Measurements from ENCODE around the gene GMPPA. TPM values are rescaled to one million over a fixed set of nuclear protein-coding genes. Genes with fewer than 3 reads are reported as not detected.
A peak's percentile ranks its signal among the peaks of the same experiment; 100 is the strongest.

Gene GMPPA
- total RNA-seq, 3 donors from 2014 or later: 15.7 to 33.4 (median 29.7) TPM

DNA sequence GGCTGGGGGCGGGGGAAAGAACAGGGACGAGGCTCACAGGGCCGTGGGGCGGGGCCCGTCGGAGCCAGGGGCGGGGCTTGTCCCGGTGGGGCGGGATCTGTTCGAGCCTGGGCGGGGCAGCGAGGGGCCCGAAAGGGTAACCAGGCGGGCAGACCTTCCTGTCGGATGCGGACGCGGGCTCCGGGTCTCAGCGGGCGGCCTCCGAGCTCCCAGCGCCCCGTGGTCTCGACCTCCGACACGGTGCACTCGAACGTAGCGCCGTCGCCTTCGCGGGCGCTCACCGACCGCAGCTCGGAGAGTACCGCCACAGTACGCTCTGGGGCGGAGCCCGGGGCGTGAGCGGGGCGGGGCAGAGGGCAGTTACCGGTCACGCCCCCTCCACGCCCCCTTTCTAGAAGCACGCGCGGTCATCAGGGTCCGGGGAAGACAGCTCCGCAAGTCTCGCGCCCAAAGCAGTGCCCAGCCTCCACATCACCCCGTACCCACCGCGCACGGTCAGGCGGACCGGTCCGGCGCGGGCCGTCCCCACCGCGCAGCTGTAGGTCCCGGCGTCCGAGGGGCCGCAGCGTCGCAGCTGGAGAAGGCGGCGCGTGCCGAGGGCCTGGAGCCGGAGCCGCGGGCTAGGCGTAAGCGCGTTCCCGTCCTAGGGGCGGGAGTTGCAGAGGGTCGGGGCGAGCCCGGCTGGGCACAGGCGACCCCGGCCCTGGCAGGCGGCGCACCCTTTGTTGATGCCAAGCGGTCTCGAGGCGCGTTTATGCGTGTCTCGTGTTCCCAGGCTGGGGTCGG is 53.9 kb downstream of the GMPPA start:
- H3K9me3 ChIP-seq: no peaks in the 10 kb centered on the region
- DNase-seq (ENCODE audit: low spot score in 2 of 2): peak; percentile 76 to 84
- peaks cover 5 to 6% of the 10 kb centered on the region in 2 donors for H3K4me1 ChIP-seq
- H3K36me3 ChIP-seq: no peaks in the 10 kb centered on the region
- no peaks in the 10 kb centered on the region for H3K27me3 ChIP-seq
- intact Hi-C loops (cut with DNase I; ENCODE audit: low total_unique reads): no loop called here
- peak overlapping the region; percentile 58 to 73 for H3K27ac ChIP-seq
- peak overlapping the region; percentile 46 to 76 (median 62) for H3K4me3 ChIP-seq
- TF ChIP-seq, protein P1, sequence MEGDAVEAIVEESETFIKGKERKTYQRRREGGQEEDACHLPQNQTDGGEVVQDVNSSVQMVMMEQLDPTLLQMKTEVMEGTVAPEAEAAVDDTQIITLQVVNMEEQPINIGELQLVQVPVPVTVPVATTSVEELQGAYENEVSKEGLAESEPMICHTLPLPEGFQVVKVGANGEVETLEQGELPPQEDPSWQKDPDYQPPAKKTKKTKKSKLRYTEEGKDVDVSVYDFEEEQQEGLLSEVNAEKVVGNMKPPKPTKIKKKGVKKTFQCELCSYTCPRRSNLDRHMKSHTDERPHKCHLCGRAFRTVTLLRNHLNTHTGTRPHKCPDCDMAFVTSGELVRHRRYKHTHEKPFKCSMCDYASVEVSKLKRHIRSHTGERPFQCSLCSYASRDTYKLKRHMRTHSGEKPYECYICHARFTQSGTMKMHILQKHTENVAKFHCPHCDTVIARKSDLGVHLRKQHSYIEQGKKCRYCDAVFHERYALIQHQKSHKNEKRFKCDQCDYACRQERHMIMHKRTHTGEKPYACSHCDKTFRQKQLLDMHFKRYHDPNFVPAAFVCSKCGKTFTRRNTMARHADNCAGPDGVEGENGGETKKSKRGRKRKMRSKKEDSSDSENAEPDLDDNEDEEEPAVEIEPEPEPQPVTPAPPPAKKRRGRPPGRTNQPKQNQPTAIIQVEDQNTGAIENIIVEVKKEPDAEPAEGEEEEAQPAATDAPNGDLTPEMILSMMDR (IDR thresholded peaks at IDR 0.05): no peak
- TF ChIP-seq POLR2A (IDR thresholded peaks at IDR 0.05) (no peak), POLR2AphosphoS5 (IDR thresholded peaks at IDR 0.05) (no peak)

DNA sequence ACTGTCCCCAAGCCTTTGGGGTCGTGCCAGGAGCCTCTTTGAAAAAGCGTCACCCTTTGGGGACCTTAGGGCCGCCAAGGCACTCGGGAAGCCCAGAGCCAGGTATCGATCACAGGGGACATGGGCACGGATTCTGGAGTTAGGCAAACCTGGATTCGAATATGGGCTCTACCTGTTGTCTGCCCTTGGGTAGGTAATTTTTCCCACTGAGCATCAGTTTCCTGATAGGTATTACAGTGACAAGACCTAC is 54.4 kb downstream of the GMPPA start:
- no peak overlapping the region for H3K27ac ChIP-seq
- no peaks in the 10 kb centered on the region for H3K27me3 ChIP-seq
- TF ChIP-seq POLR2AphosphoS5 (IDR thresholded peaks at IDR 0.05): no peak
- TF ChIP-seq, protein P1 (IDR thresholded peaks at IDR 0.05): no peak
- TF ChIP-seq POLR2A (IDR thresholded peaks at IDR 0.05): no peak
- H3K4me3 ChIP-seq: peak overlapping the region; percentile 46 to 76 (median 62)
- intact Hi-C loops (cut with DNase I; ENCODE audit: low total_unique reads): no loop called here
- no peak for DNase-seq (ENCODE audit: low spot score in 2 of 2)
- no peaks in the 10 kb centered on the region for H3K9me3 ChIP-seq
- peaks cover 5 to 6% of the 10 kb centered on the region in 2 donors for H3K4me1 ChIP-seq
- H3K36me3 ChIP-seq: no peaks in the 10 kb centered on the region

DNA sequence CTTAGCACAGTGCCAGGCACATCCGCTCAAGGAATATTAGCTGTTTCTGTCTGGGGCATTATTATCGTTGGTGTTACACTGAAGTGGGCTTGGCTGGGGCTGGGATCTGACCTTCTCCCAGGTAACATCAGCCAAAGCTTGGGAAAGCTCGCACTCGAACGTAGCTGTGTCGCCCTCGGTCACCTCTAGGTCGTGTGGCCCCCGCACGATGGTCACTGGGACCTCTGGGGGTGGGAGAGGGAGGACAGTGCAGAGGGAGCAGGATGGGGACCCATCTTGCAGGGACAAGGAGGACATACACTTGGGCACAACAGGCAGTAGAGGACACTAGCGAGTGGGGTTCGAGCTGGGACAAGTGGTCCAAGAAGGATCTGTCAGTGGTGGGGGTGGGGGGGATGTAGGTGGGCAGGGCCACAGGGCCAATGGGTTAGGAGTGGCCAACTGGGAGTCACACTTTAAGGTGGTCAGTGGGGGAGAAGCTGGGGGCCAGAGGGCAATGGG is 54.8 kb downstream of the GMPPA start:
- peak overlapping the region in 1 of 3 donors; percentile 76 for H3K4me3 ChIP-seq
- no peak for TF ChIP-seq POLR2A (IDR thresholded peaks at IDR 0.05)
- TF ChIP-seq, protein P1 (IDR thresholded peaks at IDR 0.05): no peak
- no peak for TF ChIP-seq POLR2AphosphoS5 (IDR thresholded peaks at IDR 0.05)

DNA sequence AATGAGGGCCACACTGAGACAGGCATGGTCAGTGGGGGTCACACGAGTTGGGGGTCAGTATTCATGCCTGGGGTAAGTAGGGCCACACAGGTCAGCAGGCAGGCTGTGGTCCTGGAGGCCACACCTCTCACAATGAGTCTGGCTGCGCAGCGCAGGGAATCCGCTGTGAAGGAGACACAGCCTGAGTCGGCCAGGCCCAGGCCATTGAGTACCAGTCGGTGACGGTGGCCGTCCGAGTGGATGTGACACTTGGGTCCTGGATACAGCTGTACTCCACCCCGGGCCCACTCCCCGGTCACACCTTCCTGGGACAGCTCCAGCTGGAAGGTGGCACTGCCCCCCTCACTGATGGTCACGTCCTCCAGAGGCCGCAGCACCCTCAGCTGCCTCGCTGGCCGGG is 55.7 kb downstream of the GMPPA start:
- DNase-seq (ENCODE audit: low spot score in 2 of 2): no peak
- Histone ChIP-seq H3K4me3 (no peak overlapping the region), H3K9me3 (no peaks in the 10 kb centered on the region), H3K27me3 (no peaks in the 10 kb centered on the region), H3K27ac (no peak overlapping the region), H3K36me3 (no peaks in the 10 kb centered on the region), H3K4me1 (peaks cover 5 to 6% of the 10 kb centered on the region in 2 donors)
- intact Hi-C loops (cut with DNase I; ENCODE audit: low total_unique reads): no loop called here
- TF ChIP-seq POLR2AphosphoS5 (IDR thresholded peaks at IDR 0.05) (no peak), POLR2A (IDR thresholded peaks at IDR 0.05) (no peak)
- TF ChIP-seq, protein P1 (IDR thresholded peaks at IDR 0.05): no peak

More for the DNA sequence above, 54.8 kb downstream of the GMPPA start:
- H3K27me3 ChIP-seq: no peaks in the 10 kb centered on the region
- no peaks in the 10 kb centered on the region for H3K36me3 ChIP-seq
- no peak for DNase-seq (ENCODE audit: low spot score in 2 of 2)
- peaks cover 5 to 6% of the 10 kb centered on the region in 2 donors for H3K4me1 ChIP-seq
- H3K27ac ChIP-seq: no peak overlapping the region
- no peaks in the 10 kb centered on the region for H3K9me3 ChIP-seq
- intact Hi-C loops (cut with DNase I; ENCODE audit: low total_unique reads): no loop called here

DNA sequence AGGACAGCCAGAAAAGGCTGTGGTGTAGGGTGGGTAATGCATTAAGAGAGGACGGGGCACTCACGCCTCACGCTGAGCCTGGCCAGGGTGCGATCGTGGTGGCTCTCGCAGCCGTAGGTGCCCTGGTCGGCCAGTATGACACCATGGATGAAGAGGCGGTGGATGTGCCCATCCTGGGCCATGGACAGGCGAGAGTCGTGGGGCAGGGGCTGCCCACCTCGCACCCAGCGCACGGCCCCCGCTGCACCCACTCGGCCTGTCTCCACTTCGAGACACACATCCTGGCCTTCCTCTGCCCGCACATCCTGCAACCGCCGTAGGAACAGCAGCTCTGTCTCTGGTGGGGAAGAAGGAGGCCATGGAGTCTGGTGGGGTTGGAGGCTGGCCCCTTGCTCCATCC is 57.3 kb downstream of the GMPPA start:
- Histone ChIP-seq H3K9me3 (no peaks in the 10 kb centered on the region), H3K27ac (no peak overlapping the region), H3K36me3 (no peaks in the 10 kb centered on the region), H3K4me3 (no peak overlapping the region), H3K27me3 (no peaks in the 10 kb centered on the region), H3K4me1 (peaks cover 5 to 6% of the 10 kb centered on the region in 2 donors)
- intact Hi-C loops (cut with DNase I; ENCODE audit: low total_unique reads): no loop called here
- TF ChIP-seq, protein P1 (IDR thresholded peaks at IDR 0.05): no peak
- no peak for DNase-seq (ENCODE audit: low spot score in 2 of 2)
